SJSA1 (cell line): ENCODE measurements around the gene SLA2. TPM values are rescaled to one million over a fixed set of nuclear protein-coding genes. Genes with fewer than 3 reads are reported as not detected.

Experiments
- DNase-seq, 2 experiments: peaks; one replicate each; pipeline ENCODE4 v3.0.0-alpha.2; 2015 to 2020; ENCODE audit warnings: low spot score in 2 of 2, low read depth in 1 of 2
- H3K27ac ChIP-seq: fragments of 250-450 bp; sonication (Bioruptor Pico); 2 replicates; pipeline ENCODE4 v1.5.1; 2020; ENCODE audit warnings: mild to moderate bottlenecking, moderate library complexity
- H3K27me3 ChIP-seq: fragments of 250-450 bp; sonication (Bioruptor Pico); replicated peaks from 2 replicates; pipeline ENCODE4 v1.5.1; 2020; ENCODE audit warnings: mild to moderate bottlenecking, moderate library complexity
- H3K36me3 ChIP-seq: fragments of 250-450 bp; sonication (Bioruptor Pico); 2 replicates; pipeline ENCODE4 v1.5.1; 2020; ENCODE audit warnings: mild to moderate bottlenecking
- H3K4me1 ChIP-seq: fragments of 250-450 bp; sonication (Bioruptor Pico); replicated peaks from 2 replicates; pipeline ENCODE4 v1.6.1; 2021; ENCODE audit warnings: mild to moderate bottlenecking
- H3K4me3 ChIP-seq: fragments of 250-450 bp; sonication (Bioruptor Pico); 2 replicates; pipeline ENCODE4 v1.5.1; 2020; ENCODE audit warnings: mild to moderate bottlenecking
- H3K9me3 ChIP-seq: fragments of 250-450 bp; sonication (Bioruptor Pico); replicated peaks from 2 replicates; pipeline ENCODE4 v1.5.1; 2020; ENCODE audit warnings: mild to moderate bottlenecking
- total RNA-seq: library from RNA; depleted of rRNA; stranded (reverse); fragments of >200 nt; shearing (Covaris generic); gene quantifications from 2 replicates; pipeline ENCODE4 v1.2.3, GENCODE V29; 2014

SLA2 gene
- total RNA-seq, 1 experiment from 2014 or later: not detected

DNA sequence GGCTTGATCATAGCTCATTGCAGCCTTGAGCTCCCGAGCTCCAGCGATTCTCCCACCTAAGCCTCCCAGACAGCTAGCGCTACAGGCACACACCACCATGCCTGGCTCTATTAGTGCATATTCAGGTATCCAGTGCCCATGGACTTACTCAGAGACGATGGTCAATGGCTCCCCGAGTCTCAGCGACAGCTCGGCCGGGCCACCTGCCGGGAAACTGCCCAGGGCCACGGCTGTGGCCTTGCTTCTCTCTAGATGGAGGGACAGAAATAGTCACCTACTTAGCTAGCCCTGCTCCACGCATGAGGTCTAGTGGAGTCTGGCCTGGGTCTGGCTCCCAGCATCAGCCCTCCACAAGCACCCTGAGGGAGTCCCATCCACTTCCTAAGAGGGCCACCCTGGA is 11.7 kb downstream of the SLA2 start:
- Histone ChIP-seq H3K27ac (no peak overlapping the region), H3K4me3 (no peak overlapping the region), H3K4me1 (no peaks in the 10 kb centered on the region), H3K36me3 (no peaks in the 10 kb centered on the region), H3K9me3 (no peaks in the 10 kb centered on the region), H3K27me3 (no peaks in the 10 kb centered on the region)
- DNase-seq: no peak

DNA sequence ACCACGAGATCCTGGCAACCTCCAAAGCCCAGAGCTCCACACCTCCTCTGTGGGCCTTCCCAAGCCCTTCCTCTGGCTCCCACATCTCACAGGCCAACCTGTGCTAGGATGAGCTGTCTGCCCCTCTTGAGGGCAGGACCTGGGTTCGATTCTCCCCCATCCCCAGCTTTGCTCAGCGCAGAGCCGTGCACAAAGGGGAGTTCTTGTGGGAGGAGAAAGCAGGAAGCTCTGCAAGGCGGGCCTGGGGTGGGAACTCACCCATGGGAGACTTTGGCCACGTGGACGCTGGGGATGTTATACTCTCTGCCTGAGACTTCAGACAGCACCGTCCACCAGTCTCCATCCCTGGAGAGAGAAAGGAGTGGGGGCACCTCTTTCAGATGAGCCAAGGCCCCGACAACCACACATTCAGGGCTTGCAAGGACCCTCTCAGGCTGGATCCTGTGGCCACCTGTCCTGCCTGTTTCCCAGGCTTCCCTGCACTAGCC is 12.7 kb downstream of the SLA2 start:
- Histone ChIP-seq H3K27ac (no peak overlapping the region), H3K4me3 (no peak overlapping the region), H3K9me3 (no peaks in the 10 kb centered on the region), H3K4me1 (no peaks in the 10 kb centered on the region), H3K27me3 (no peaks in the 10 kb centered on the region), H3K36me3 (no peaks in the 10 kb centered on the region)
- no peak for DNase-seq

DNA sequence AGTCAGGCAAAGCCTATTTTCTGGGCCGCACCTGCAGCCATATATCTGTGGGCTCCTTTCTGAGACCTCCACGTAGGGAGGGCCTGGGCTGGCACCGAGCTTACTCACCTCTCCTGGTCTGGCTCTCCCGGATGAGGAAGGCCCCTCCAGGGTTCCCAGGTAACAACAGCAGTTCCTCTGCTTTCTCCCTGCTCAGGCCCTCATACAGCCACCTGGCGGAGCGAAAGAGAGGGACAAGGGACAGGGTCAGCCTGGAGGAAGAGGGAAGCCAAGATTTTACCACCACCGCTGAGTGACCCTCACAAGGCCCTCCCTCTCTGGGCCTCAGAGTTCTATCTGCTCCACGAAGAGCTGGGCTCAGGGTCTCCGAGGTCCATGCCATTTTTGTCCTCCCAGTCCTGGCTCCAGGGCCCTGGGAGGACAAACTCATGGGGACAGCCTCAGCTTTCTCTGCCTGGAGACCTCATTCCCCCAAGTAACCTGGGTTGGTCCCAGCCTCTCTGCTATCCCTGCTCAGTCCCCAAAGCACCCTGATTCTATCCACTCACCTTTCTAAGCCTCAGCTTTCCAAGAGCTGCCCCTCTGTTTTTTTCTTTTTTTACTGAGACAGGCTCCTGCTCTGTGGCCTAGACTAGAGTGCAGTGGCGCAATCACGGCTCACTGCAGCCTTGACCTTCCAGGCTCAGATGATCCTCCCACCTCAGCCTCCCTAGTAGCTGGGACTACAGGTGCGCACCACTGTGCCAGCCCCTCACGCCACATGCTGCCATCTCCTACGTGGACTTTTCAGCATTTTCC is 13.3 kb downstream of the SLA2 start:
- Histone ChIP-seq H3K4me1 (no peaks in the 10 kb centered on the region), H3K4me3 (no peak overlapping the region), H3K27me3 (no peaks in the 10 kb centered on the region), H3K27ac (no peak overlapping the region), H3K36me3 (no peaks in the 10 kb centered on the region), H3K9me3 (no peaks in the 10 kb centered on the region)
- no peak for DNase-seq

GRCh38 chr20:36632147-36632486 is 13.9 kb downstream of the SLA2 start:
- Histone ChIP-seq H3K9me3 (no peaks in the 10 kb centered on the region), H3K27ac (no peak overlapping the region), H3K27me3 (no peaks in the 10 kb centered on the region), H3K4me1 (no peaks in the 10 kb centered on the region), H3K4me3 (no peak overlapping the region), H3K36me3 (no peaks in the 10 kb centered on the region)
- no peak for DNase-seq

DNA sequence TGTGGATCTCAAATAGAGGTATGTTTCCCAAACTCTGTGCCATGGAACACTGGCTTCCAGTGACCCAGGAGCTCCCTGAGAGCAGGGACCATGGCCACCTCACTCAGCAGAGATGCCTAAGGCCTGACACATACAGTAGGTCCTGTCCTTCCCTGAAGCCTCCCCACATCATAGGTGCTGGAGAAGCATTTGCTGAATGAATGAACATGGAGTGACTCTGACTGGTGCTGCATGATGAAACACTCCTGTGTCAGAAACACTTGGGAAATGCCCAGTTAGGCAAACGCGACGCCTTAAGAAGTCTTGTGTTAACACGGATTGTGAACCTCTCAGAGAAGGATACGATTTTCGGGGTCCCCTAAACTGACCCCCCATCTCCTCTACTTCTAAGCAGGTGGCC is 14.3 kb downstream of the SLA2 start:
- H3K36me3 ChIP-seq: no peaks in the 10 kb centered on the region
- DNase-seq: no peak

GRCh38 chr20:36629719-36630681 is 16.0 kb downstream of the SLA2 start:
- Histone ChIP-seq H3K36me3 (no peaks in the 10 kb centered on the region), H3K9me3 (no peaks in the 10 kb centered on the region), H3K27me3 (no peaks in the 10 kb centered on the region), H3K4me3 (no peak overlapping the region), H3K4me1 (no peaks in the 10 kb centered on the region), H3K27ac (no peak overlapping the region)
- DNase-seq: no peak

More for the DNA sequence above, 14.3 kb downstream of the SLA2 start:
- Histone ChIP-seq H3K27ac (no peak overlapping the region), H3K4me3 (no peak overlapping the region), H3K9me3 (no peaks in the 10 kb centered on the region), H3K27me3 (no peaks in the 10 kb centered on the region), H3K4me1 (no peaks in the 10 kb centered on the region)

DNA sequence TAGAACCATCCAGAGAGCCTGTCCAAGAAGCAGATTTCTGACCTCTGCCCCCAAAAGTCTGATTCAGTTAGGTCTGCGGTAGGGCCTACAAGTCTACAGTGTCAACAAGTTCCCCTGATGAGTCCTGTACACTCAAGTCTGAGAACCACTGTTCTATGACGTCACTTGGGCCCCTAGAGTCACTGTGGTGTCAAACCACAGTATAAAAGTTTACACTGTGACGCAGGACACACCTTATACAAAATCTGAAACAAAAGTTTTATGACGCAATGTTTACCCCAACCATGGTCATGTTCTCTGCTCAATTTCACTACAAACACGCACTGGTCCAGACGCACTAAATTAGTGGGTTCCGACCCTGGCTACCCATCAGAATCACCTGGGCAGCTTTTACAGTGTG is 17.9 kb downstream of the SLA2 start:
- no peak for DNase-seq
- no peak overlapping the region for H3K4me3 ChIP-seq
- H3K9me3 ChIP-seq: no peaks in the 10 kb centered on the region
- H3K27ac ChIP-seq: no peak overlapping the region
- H3K27me3 ChIP-seq: no peaks in the 10 kb centered on the region
- H3K36me3 ChIP-seq: no peaks in the 10 kb centered on the region
- no peaks in the 10 kb centered on the region for H3K4me1 ChIP-seq

DNA sequence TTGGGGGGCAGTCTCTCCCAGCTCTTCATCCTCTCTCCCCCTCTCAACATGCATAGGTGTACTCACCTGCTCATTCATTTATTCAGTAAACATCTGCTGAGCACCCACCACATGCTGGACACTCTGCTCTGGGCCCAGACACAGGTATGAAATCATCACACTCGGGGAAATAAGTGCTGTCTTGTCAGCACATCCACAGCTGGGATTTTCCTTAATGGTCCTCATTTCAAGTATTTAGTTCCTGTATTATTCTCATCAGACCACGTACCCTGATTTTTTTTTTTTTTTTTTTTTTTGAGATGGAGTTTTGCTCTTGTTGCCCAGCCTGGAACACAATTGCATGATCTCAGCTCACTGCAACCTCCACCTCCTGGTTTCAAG is 21.1 kb downstream of the SLA2 start:
- Histone ChIP-seq H3K4me3 (no peak overlapping the region), H3K27me3 (no peaks in the 10 kb centered on the region), H3K4me1 (no peaks in the 10 kb centered on the region), H3K9me3 (no peaks in the 10 kb centered on the region), H3K36me3 (no peaks in the 10 kb centered on the region), H3K27ac (no peak overlapping the region)
- DNase-seq: no peak

DNA sequence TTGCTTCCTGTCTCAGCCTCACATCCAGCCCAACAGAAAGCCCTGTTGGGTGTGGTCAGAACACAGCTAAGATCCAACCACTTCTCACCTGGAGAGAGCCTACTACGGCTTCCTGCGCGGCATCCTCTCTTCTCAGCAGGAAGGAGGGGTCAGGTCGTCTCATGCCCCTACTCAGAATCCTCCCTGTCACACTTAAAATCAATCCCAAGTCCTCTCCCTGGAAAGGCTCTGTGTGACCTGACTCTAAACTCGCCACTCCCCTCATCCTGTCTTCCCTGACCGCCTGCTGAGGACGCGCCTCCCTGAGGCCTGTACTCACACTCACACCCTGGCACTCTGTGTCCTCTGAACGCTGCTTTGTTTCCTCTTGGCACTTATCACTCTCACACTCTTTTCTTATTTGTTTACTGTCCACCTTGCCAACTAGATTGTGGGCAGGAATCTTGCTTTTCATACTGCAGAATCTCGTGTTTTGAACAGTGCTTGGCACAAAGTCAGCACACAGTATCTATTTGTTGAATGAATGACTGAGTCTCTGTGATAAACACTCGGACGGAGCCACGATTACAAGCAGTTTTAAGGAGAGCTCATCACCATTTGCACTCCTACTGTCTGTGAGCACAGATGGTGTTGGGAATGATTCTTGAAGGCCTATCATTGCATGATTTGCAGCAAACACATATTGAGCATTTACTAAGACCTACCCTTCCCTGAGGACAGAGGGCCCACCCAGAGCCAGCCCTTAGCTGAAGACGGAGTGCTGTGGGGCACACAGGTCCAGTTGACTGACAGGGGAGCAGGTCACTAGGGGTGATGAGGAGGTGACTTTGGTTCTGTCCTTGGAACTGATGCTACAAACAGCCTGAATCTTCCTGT is 21.7 kb downstream of the SLA2 start:
- Histone ChIP-seq H3K27ac (no peak overlapping the region), H3K4me3 (no peak overlapping the region), H3K4me1 (no peaks in the 10 kb centered on the region), H3K36me3 (no peaks in the 10 kb centered on the region), H3K9me3 (no peaks in the 10 kb centered on the region), H3K27me3 (no peaks in the 10 kb centered on the region)
- DNase-seq: no peak

- no peaks in the 10 kb centered on the region for H3K36me3 ChIP-seq
- no peak overlapping the region for H3K27ac ChIP-seq
- H3K27me3 ChIP-seq: no peaks in the 10 kb centered on the region
- H3K9me3 ChIP-seq: no peaks in the 10 kb centered on the region
- no peak for DNase-seq
- no peak overlapping the region for H3K4me3 ChIP-seq
- H3K4me1 ChIP-seq: no peaks in the 10 kb centered on the region
These were observed 22.6 kb downstream of the SLA2 start for GRCh38 chr20:36623444-36623843.

- Histone ChIP-seq H3K4me3 (no peak overlapping the region), H3K9me3 (no peaks in the 10 kb centered on the region), H3K36me3 (no peaks in the 10 kb centered on the region), H3K4me1 (no peaks in the 10 kb centered on the region), H3K27ac (no peak overlapping the region), H3K27me3 (no peaks in the 10 kb centered on the region)
- DNase-seq: no peak
These were observed 25.1 kb downstream of the SLA2 start for GRCh38 chr20:36620917-36621316.

GRCh38 chr20:36614781-36615557 is 31.0 kb downstream of the SLA2 start:
- Histone ChIP-seq H3K4me3 (no peak overlapping the region), H3K9me3 (no peaks in the 10 kb centered on the region), H3K36me3 (peaks cover 47% of the 10 kb centered on the region), H3K27me3 (no peaks in the 10 kb centered on the region), H3K27ac (no peak overlapping the region), H3K4me1 (no peaks in the 10 kb centered on the region)
- no peak for DNase-seq

DNA sequence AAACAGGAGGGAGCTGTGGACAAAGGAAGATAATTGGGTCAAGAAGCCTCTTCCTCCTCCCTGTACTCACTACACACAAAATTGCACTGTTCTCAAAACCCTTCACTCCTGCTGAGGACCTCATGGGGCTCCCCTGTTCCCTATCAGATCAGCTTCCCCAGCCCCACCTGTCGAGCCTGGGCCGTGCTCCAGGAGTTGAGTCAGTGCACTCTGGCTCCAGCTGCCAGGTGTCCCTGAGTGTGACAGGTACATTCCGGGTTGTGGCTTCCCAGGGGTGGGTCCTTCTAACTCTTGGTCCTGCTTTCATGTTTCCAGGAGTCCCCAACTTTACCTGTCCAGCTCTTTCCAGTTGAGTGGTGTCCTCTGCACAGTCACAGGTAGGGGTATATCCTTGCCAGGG is 32.0 kb downstream of the SLA2 start:
- no peak for DNase-seq
- Histone ChIP-seq H3K36me3 (peaks cover 57% of the 10 kb centered on the region), H3K4me1 (no peaks in the 10 kb centered on the region), H3K4me3 (no peak overlapping the region), H3K27ac (no peak overlapping the region), H3K27me3 (no peaks in the 10 kb centered on the region), H3K9me3 (no peaks in the 10 kb centered on the region)
